ENCODE results near the gene PTPN4. TPM values are rescaled to one million over a fixed set of nuclear protein-coding genes. Genes with fewer than 3 reads are reported as not detected.

Gene PTPN4
- total RNA-seq, 1 donor from 2014 or later, result 51.7 TPM

- Mint-ChIP-seq H3K36me3 (peaks cover 23% of the 10 kb centered on the region), H3K4me1 (peaks cover 13% of the 10 kb centered on the region), H3K9me3 (peaks cover 20% of the 10 kb centered on the region), H3K27ac (peak overlapping the region; percentile 73), H3K27me3 (ENCODE audit: low read depth) (no peaks in the 10 kb centered on the region), H3K4me3 (no peak overlapping the region)
- no peak for TF ChIP-seq CTCF (IDR thresholded peaks at IDR 0.05; ENCODE audit: unreplicated experiment)
- DNase-seq (ENCODE audit: low spot score in 2 of 2, unreplicated experiment in 2 of 2), result no peak
Observed at GRCh38 chr2:119820275-119820674, 60.6 kb downstream of the PTPN4 start.

- peaks cover 20% of the 10 kb centered on the region for H3K9me3 Mint-ChIP-seq
- peaks cover 23% of the 10 kb centered on the region for H3K36me3 Mint-ChIP-seq
- no peak overlapping the region for H3K27ac Mint-ChIP-seq
- DNase-seq (ENCODE audit: low spot score in 2 of 2, unreplicated experiment in 2 of 2), result no peak
- H3K27me3 Mint-ChIP-seq (ENCODE audit: low read depth), result no peaks in the 10 kb centered on the region
- H3K4me3 Mint-ChIP-seq, result no peak overlapping the region
- no peak for TF ChIP-seq CTCF (IDR thresholded peaks at IDR 0.05; ENCODE audit: unreplicated experiment)
- H3K4me1 Mint-ChIP-seq, result peaks cover 13% of the 10 kb centered on the region
Observed at GRCh38 chr2:119821266-119821665, 61.5 kb downstream of the PTPN4 start.

- H3K27me3 Mint-ChIP-seq (ENCODE audit: low read depth), result no peaks in the 10 kb centered on the region
- DNase-seq (ENCODE audit: low spot score in 2 of 2, unreplicated experiment in 2 of 2), result no peak
- peak overlapping the region; percentile 51 for H3K27ac Mint-ChIP-seq
- H3K4me1 Mint-ChIP-seq, result peaks cover 13% of the 10 kb centered on the region
- H3K36me3 Mint-ChIP-seq, result peaks cover 5% of the 10 kb centered on the region
- peak; percentile 54 for TF ChIP-seq CTCF (IDR thresholded peaks at IDR 0.05; ENCODE audit: unreplicated experiment)
- peaks cover 3% of the 10 kb centered on the region for H3K9me3 Mint-ChIP-seq
- no peak overlapping the region for H3K4me3 Mint-ChIP-seq
Observed at GRCh38 chr2:119823734-119824334, 64.1 kb downstream of the PTPN4 start.

- Mint-ChIP-seq H3K36me3 (peaks cover 17% of the 10 kb centered on the region), H3K9me3 (peaks cover 20% of the 10 kb centered on the region), H3K27me3 (ENCODE audit: low read depth) (no peaks in the 10 kb centered on the region), H3K4me3 (no peak overlapping the region), H3K27ac (no peak overlapping the region), H3K4me1 (peaks cover 7% of the 10 kb centered on the region)
- no peak for TF ChIP-seq CTCF (IDR thresholded peaks at IDR 0.05; ENCODE audit: unreplicated experiment)
- DNase-seq (ENCODE audit: low spot score in 2 of 2, unreplicated experiment in 2 of 2), result no peak
Observed at GRCh38 chr2:119826370-119826961, 66.7 kb downstream of the PTPN4 start.

GRCh38 chr2:119827866-119828507, 68.3 kb downstream of the PTPN4 start:
- H3K4me1 Mint-ChIP-seq, result peaks cover 7% of the 10 kb centered on the region
- DNase-seq (ENCODE audit: low spot score in 2 of 2, unreplicated experiment in 2 of 2), result no peak
- TF ChIP-seq CTCF (IDR thresholded peaks at IDR 0.05; ENCODE audit: unreplicated experiment), result no peak
- H3K36me3 Mint-ChIP-seq, result peaks cover 17% of the 10 kb centered on the region
- H3K4me3 Mint-ChIP-seq, result no peak overlapping the region
- H3K27me3 Mint-ChIP-seq (ENCODE audit: low read depth), result no peaks in the 10 kb centered on the region
- no peak overlapping the region for H3K27ac Mint-ChIP-seq
- peaks cover 22% of the 10 kb centered on the region for H3K9me3 Mint-ChIP-seq
